Heart left ventricle (tissue), 13 donors: ENCODE results near the gene ASTE1.

Source experiments
- CTCF ChIP-seq, 12 donors: fragments of 200-600 bp; sonication (generic) in 4 of 12; IDR thresholded peaks; one replicate each; pipeline versions ENCODE4 v1.5.0 to v1.8.0; 2018 to 2022; ENCODE audit warnings: antibody characterized with exemption in 12 of 12, mild to moderate bottlenecking in 5 of 12
- POLR2A ChIP-seq, 2 donors: fragments of 450-650 bp; IDR thresholded peaks; one replicate each; pipeline ENCODE4 v1.6.1; 2017; ENCODE audit warnings: antibody characterized with exemption in 2 of 2, mild to moderate bottlenecking in 2 of 2, moderate library complexity in 2 of 2
- donor health status: ischemic (EF 13 %, LVEDD 7.1; RV severe dilation, severe dysfunction).
- donor health status: DM: no; HTN: yes; CAD: no.
- donor health status: DM: no; HTN: no; CAD: no.
- donor health status: ischemic (EF 25% LVEDD 6.9; RV normal size, moderate dysfunction).
- donor health status: ischemic (EF 25% LVEDD 5.7; RV mildly dilated, moderate dysfunction).
- donor health status: ischemic (EF 35%, LVEDD 5.7; RV mildly dilated, moderate dysfunction).
- donor health status: nonischemic (EF 11% LVEDD 7.7; RV severe dilation, severe dysfunction).
- donor health status: DM: yes; HTN: yes; CAD: no.
- donor health status: PGD.
- donor health status: ischemic (EF 29% LVEDD 5.4; RV normal size, mild dysfunction).
- donor health status: nonischemic (EF 23%, LVEDD 6.1; RV moderate dilation, normal function).

GRCh38 chr3:130975251-130975650 lies 51.4 kb downstream of the ASTE1 start:
- TF ChIP-seq POLR2A (IDR thresholded peaks at IDR 0.05) (no peak), CTCF (IDR thresholded peaks at IDR 0.05) (no peak)
